Right lobe of liver (tissue), 6 donors: ENCODE data around the gene LRRC59. TPM values are rescaled to one million over a fixed set of nuclear protein-coding genes. Genes with fewer than 3 reads are reported as not detected.

ENCODE experiments used
- ATAC-seq, 4 donors: fragments of 200-7000 bp; cut with Tn5 transposase; one replicate each; pipeline ENCODE4 v1.9.1; 2020; ENCODE audit warnings: mild to moderate bottlenecking in 4 of 4, moderate library complexity in 4 of 4
- DNase-seq, 3 donors: peaks; one replicate each; pipeline ENCODE4 v3.0.0-alpha.2; 2020
- H3K27ac ChIP-seq, 3 donors: fragments of 200-600 bp; one replicate each; pipeline ENCODE4 v1.8.0; 2022
- H3K27me3 ChIP-seq, 2 donors: fragments of 200-600 bp; one replicate each; pipeline ENCODE4 v1.8.0; 2022
- H3K36me3 ChIP-seq, 4 donors: fragments of 200-600 bp; sonication (generic) in 1 of 4; one replicate each; pipeline versions ENCODE4 v1.5.1 to v1.8.0; 2017 to 2022; ENCODE audit warnings: control low read depth in 1 of 4
- H3K4me1 ChIP-seq, 4 donors: fragments of 200-600 bp; sonication (generic) in 1 of 4; one replicate each; pipeline versions ENCODE4 v1.5.1 to v1.8.0; 2017 to 2022; ENCODE audit warnings: control low read depth in 1 of 4
- H3K4me3 ChIP-seq, 3 donors: fragments of 200-600 bp; one replicate each; pipeline ENCODE4 v1.8.0; 2022
- H3K9me3 ChIP-seq, 4 donors: fragments of 200-600 bp; sonication (generic) in 1 of 4; one replicate each; pipeline versions ENCODE4 v1.5.1 to v1.8.0; 2017 to 2022; ENCODE audit warnings: control low read depth in 1 of 4
- POLR2A ChIP-seq: fragments of 450-650 bp; IDR thresholded peaks from one replicate; pipeline ENCODE4 v1.6.1; 2017; ENCODE audit warnings: antibody characterized with exemption, mild to moderate bottlenecking
- WGBS: methylation state at CpG from one replicate; pipeline ENCODE4 v1.1.6; 2018; ENCODE audit warnings: low coverage, low lambda C conversion rate; ENCODE audit not compliant: insufficient coverage; ENCODE audit errors: missing lambda C conversion rate; 5-methylcytosine and 5-hydroxymethylcytosine counted together
- intact Hi-C, 2 donors: fragments of 100-400 bp; cut with DNase I; formaldehyde crosslinking; loops; one replicate each; pipeline versions ENCODE4 v1.11.2 to v1.14.1; 2022
- total RNA-seq, 6 experiments: library from RNA; depleted of rRNA in 2 of 6; stranded (reverse); fragments of >200 nt in 2 of 6; fragmentation: NEBNext Ultra II Directional in 3 of 6; extraction: Animal tissue kit (Norgen Biotek cat#: 25700) in 3 of 6; gene quantifications; one replicate each; pipeline versions ENCODE4 v1.1.0 to v1.2.4, GENCODE V29; 2016 to 2023
- TF ChIP-seq, protein P1 (sequence below), 4 donors: fragments of 200-600 bp in 3 of 4; fragments of 450-650 bp in 1 of 4; IDR thresholded peaks; one replicate each; pipeline versions ENCODE4 v1.5.1 to v1.8.0; 2016 to 2022; ENCODE audit warnings: antibody characterized with exemption in 4 of 4, mild to moderate bottlenecking in 2 of 4
- donor health status: DM: no; HTN: yes; CAD: no.
- donor health status: DM: no; HTN: no; CAD: no.
- donor health status: DM: no; HTN: no; CAD: no.
- donor health status: DM: no; HTN: yes; CAD: no.
- donor health status: DM: no; HTN: yes; CAD: no.

Gene LRRC59
- total RNA-seq, 6 experiments from 2014 or later, result 36.0 to 125 (median 64.0) TPM

- Histone ChIP-seq H3K4me3 (no peak overlapping the region), H3K27me3 (no peaks in the 10 kb centered on the region), H3K4me1 (peaks cover 0 to 10% (median 0%) of the 10 kb centered on the region in 4 donors), H3K27ac (no peak overlapping the region), H3K36me3 (peaks cover 0 to 24% (median 12%) of the 10 kb centered on the region in 4 donors), H3K9me3 (no peaks in the 10 kb centered on the region)
- peak in 1 of 3 donors; percentile 46 for DNase-seq
- ATAC-seq, result no peak
- 42% methylated on average over 3 of the region's 4 CpGs for WGBS
- TF ChIP-seq POLR2A, result no peak
- TF ChIP-seq, protein P1, sequence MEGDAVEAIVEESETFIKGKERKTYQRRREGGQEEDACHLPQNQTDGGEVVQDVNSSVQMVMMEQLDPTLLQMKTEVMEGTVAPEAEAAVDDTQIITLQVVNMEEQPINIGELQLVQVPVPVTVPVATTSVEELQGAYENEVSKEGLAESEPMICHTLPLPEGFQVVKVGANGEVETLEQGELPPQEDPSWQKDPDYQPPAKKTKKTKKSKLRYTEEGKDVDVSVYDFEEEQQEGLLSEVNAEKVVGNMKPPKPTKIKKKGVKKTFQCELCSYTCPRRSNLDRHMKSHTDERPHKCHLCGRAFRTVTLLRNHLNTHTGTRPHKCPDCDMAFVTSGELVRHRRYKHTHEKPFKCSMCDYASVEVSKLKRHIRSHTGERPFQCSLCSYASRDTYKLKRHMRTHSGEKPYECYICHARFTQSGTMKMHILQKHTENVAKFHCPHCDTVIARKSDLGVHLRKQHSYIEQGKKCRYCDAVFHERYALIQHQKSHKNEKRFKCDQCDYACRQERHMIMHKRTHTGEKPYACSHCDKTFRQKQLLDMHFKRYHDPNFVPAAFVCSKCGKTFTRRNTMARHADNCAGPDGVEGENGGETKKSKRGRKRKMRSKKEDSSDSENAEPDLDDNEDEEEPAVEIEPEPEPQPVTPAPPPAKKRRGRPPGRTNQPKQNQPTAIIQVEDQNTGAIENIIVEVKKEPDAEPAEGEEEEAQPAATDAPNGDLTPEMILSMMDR (IDR thresholded peaks at IDR 0.05), result no peak
- intact Hi-C loops, result no loop called here
These were observed 33.3 kb downstream of the LRRC59 start for GRCh38 chr17:50364061-50364458.

- ATAC-seq (no peak), DNase-seq (peak in 1 of 3 donors; percentile 41)
- TF ChIP-seq, protein P1 (IDR thresholded peaks at IDR 0.05), result no peak
- TF ChIP-seq POLR2A, result no peak
- WGBS, result 65% methylated on average over 6 of the region's 8 CpGs
- Histone ChIP-seq H3K9me3 (no peaks in the 10 kb centered on the region), H3K27me3 (no peaks in the 10 kb centered on the region), H3K36me3 (peaks cover 0 to 19% (median 9%) of the 10 kb centered on the region in 4 donors), H3K4me1 (peaks cover 0 to 16% (median 0%) of the 10 kb centered on the region in 4 donors), H3K27ac (no peak overlapping the region), H3K4me3 (no peak overlapping the region)
- intact Hi-C loops, result no loop called here
These were observed 33.9 kb downstream of the LRRC59 start for GRCh38 chr17:50363217-50364060.

DNA sequence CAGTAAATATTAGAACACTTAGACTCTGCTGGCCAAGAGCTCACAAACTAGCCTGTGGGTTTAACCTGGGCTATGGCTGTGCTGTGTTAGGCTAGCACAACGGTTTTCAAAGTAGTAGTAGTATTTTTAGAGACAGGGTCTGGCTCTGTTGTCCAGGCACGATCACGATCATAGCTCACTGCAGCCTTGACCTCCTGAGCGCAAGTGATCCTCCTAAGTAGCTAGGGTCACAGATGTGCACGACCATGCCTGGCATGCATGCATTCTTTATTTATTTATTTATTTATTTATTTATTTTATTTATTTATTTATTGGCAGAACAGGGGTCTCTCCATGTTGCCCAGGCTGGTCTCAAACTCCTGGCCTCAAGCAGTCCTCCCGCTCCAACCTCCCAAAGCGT is 34.7 kb downstream of the LRRC59 start:
- no peaks in the 10 kb centered on the region for H3K27me3 ChIP-seq
- TF ChIP-seq, protein P1 (IDR thresholded peaks at IDR 0.05), result no peak
- no peak for TF ChIP-seq POLR2A
- 56% methylated on average over 6 of the region's 7 CpGs for WGBS
- H3K4me3 ChIP-seq, result no peak overlapping the region
- H3K27ac ChIP-seq, result no peak overlapping the region
- no peaks in the 10 kb centered on the region for H3K9me3 ChIP-seq
- ATAC-seq (no peak), DNase-seq (no peak)
- peaks cover 0 to 19% (median 2%) of the 10 kb centered on the region in 4 donors for H3K36me3 ChIP-seq
- peaks cover 0 to 16% (median 0%) of the 10 kb centered on the region in 4 donors for H3K4me1 ChIP-seq
- intact Hi-C loops, result no loop called here

DNA sequence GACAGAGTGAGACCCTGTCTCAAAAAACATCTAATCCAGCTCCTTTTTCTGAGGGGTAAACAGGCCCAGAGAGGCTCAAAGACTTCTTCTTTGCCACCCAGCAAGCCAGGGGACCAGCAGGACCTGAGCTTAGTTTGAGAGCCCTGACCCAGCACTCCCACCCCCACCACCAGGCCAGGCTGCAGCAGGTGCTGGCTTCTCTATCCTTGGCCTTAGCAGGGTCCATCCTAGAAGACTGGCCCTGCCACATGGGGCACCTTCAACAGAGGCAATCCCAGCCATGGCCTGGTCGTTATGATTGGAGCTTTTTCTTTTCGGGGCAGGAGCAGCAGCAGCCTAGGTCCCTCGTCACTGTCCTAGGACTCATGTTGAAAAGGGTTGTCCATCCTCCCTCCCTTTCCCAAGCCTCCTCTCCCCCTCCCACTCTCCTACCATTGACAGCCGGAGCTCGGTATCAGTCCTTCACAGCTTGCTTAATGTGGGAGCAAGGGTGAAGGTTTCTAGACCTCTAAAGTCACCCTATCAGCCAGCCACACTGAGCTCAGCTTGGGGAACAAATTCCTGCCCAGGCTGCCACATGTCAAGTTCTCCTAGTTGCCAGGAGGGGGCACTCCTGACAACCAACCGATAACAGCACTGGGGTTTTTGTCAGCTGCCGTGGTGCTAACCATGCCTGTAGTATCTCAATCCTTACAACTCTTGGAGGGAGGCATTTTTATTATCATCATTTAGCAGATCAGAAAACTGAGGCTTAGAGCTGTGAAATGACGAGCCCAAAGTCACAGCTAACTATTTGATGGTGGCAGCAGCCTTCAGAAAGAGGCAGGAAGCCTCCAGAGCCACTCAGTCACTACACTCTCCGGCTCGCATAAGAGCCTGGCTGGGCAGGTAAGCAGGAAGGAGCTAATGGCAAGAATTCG is 35.5 kb downstream of the LRRC59 start:
- peaks cover 0 to 11% (median 0%) of the 10 kb centered on the region in 4 donors for H3K36me3 ChIP-seq
- H3K4me3 ChIP-seq, result no peak overlapping the region
- H3K27ac ChIP-seq, result no peak overlapping the region
- intact Hi-C loops, result no loop called here
- TF ChIP-seq POLR2A, result no peak
- TF ChIP-seq, protein P1 (IDR thresholded peaks at IDR 0.05), result peak; percentile 61 to 79 (median 78)
- no peaks in the 10 kb centered on the region for H3K27me3 ChIP-seq
- 22% methylated on average over 9 of the region's 11 CpGs for WGBS
- no peaks in the 10 kb centered on the region for H3K9me3 ChIP-seq
- ATAC-seq (peak; percentile 78 to 85 (median 82)), DNase-seq (peak in 2 of 3 donors; percentile 52 to 72)
- peaks cover 0 to 16% (median 0%) of the 10 kb centered on the region in 4 donors for H3K4me1 ChIP-seq
